Endodermal cell (in vitro differentiated cells): ENCODE results near the gene TPGS2. TPM values are rescaled to one million over a fixed set of nuclear protein-coding genes. Genes with fewer than 3 reads are reported as not detected.

Experiments
- DNase-seq: peaks from one replicate; pipeline ENCODE4 v3.0.0-alpha.2; 2017
- H3K27ac ChIP-seq: 2 replicates; pipeline ENCODE4 v1.5.1; 2013; ENCODE audit warnings: mild to moderate bottlenecking, low read depth, low read length, moderate library complexity
- H3K27me3 ChIP-seq: 2 replicates; pipeline ENCODE4 v1.6.1; 2013; ENCODE audit warnings: mild to moderate bottlenecking, low read length, moderate library complexity; ENCODE audit not compliant: insufficient read depth, control insufficient read depth, poor library complexity, severe bottlenecking
- H3K36me3 ChIP-seq: 2 replicates; pipeline ENCODE4 v1.7.0; 2013; ENCODE audit warnings: mild to moderate bottlenecking, low read length, moderate library complexity; ENCODE audit not compliant: control insufficient read depth, insufficient read depth
- H3K4me1 ChIP-seq: one replicate; pipeline ENCODE4 v1.7.0; 2013; ENCODE audit warnings: low read length; ENCODE audit not compliant: control insufficient read depth, insufficient read depth
- H3K4me3 ChIP-seq: 2 replicates; pipeline ENCODE4 v1.5.1; 2013; ENCODE audit warnings: mild to moderate bottlenecking, low read length, moderate library complexity
- H3K9ac ChIP-seq: 2 replicates; pipeline ENCODE4 v1.6.1; 2013; ENCODE audit warnings: mild to moderate bottlenecking, low read length, moderate library complexity; ENCODE audit not compliant: poor library complexity, severe bottlenecking; ENCODE audit errors: extremely low read depth
- H3K9me3 ChIP-seq: 2 replicates; pipeline ENCODE4 v1.6.1; 2013; ENCODE audit warnings: mild to moderate bottlenecking, low read length, moderate library complexity; ENCODE audit not compliant: control insufficient read depth
- H3K27ac Mint-ChIP-seq: 2 replicates; pipeline ENCODE4 v1.8.0; 2020; ENCODE audit warnings: mixed read lengths
- H3K27me3 Mint-ChIP-seq: 2 replicates; pipeline ENCODE4 v1.8.0; 2021; ENCODE audit warnings: mild to moderate bottlenecking, mixed read lengths; ENCODE audit not compliant: insufficient read depth
- H3K36me3 Mint-ChIP-seq: 2 replicates; pipeline ENCODE4 v1.8.0; 2020; ENCODE audit warnings: low read depth, mixed read lengths
- H3K4me1 Mint-ChIP-seq: 2 replicates; pipeline ENCODE4 v1.8.0; 2020; ENCODE audit warnings: mixed read lengths
- H3K4me3 Mint-ChIP-seq: 2 replicates; pipeline ENCODE4 v1.8.0; 2020; ENCODE audit warnings: mild to moderate bottlenecking, moderate library complexity, mixed read lengths
- H3K9me3 Mint-ChIP-seq: 2 replicates; pipeline ENCODE4 v1.8.0; 2020; ENCODE audit warnings: mild to moderate bottlenecking, mixed read lengths
- CTCF ChIP-seq: fragments of 200-600 bp; sonication (generic); conservative IDR thresholded peaks from 2 replicates; pipeline ENCODE4 v1.5.0; 2021; ENCODE audit warnings: antibody characterized with exemption, mild to moderate bottlenecking
- WGBS, 2 experiments: methylation state at CpG; one replicate each; pipeline versions ENCODE4 v1.1.5 to v1.1.7; 2013; ENCODE audit warnings: missing lambda C conversion rate in 2 of 2, mixed read lengths in 1 of 2; ENCODE audit not compliant: insufficient coverage in 1 of 2, insufficient read length in 1 of 2; 5-methylcytosine and 5-hydroxymethylcytosine counted together
- total RNA-seq, 2 donors: library from RNA; stranded (reverse); fragmentation: NEBNext Ultra II Directional in 1 of 2; extraction: Animal tissue kit (Norgen Biotek cat#: 25700) in 1 of 2; gene quantifications; 2 replicates in 1 of 2; 3 replicates in 1 of 2; pipeline ENCODE4 v1.2.1, GENCODE V29; 2021

TPGS2 gene
- total RNA-seq, 2 donors from 2014 or later, result 117 to 128 TPM

GRCh38 chr18:36825526-36825925 is 3.3 kb downstream of the TPGS2 start:
- no peak for DNase-seq
- no peak overlapping the region for H3K4me3 Mint-ChIP-seq
- no peak for TF ChIP-seq CTCF
- Histone ChIP-seq H3K9me3 (no peaks in the 10 kb centered on the region), H3K36me3 (peaks cover 25% of the 10 kb centered on the region), H3K4me1 (no peaks in the 10 kb centered on the region), H3K27me3 (no peaks in the 10 kb centered on the region), H3K4me3 (no peak overlapping the region), H3K27ac (no peak overlapping the region), H3K9ac (no peak overlapping the region)
- H3K27me3 Mint-ChIP-seq, result peaks cover 2% of the 10 kb centered on the region
- H3K4me1 Mint-ChIP-seq, result peaks cover 24% of the 10 kb centered on the region
- H3K27ac Mint-ChIP-seq, result no peak overlapping the region
- no peaks in the 10 kb centered on the region for H3K9me3 Mint-ChIP-seq
- H3K36me3 Mint-ChIP-seq, result peaks cover 26% of the 10 kb centered on the region

GRCh38 chr18:36821681-36822080 is 7.1 kb downstream of the TPGS2 start:
- Histone ChIP-seq H3K36me3 (peaks cover 41% of the 10 kb centered on the region), H3K27me3 (no peaks in the 10 kb centered on the region), H3K4me1 (peaks cover 3% of the 10 kb centered on the region), H3K27ac (no peak overlapping the region), H3K9ac (no peak overlapping the region), H3K4me3 (no peak overlapping the region), H3K9me3 (no peaks in the 10 kb centered on the region)
- no peak for TF ChIP-seq CTCF
- peaks cover 34% of the 10 kb centered on the region for H3K36me3 Mint-ChIP-seq
- 80 to 89% methylated on average over 1 to 4 of the region's 4 CpGs for WGBS, 2 experiments
- H3K27ac Mint-ChIP-seq, result peak overlapping the region; percentile 50
- no peaks in the 10 kb centered on the region for H3K9me3 Mint-ChIP-seq
- peaks cover 18% of the 10 kb centered on the region for H3K4me1 Mint-ChIP-seq
- DNase-seq, result peak; percentile 70
- no peak overlapping the region for H3K4me3 Mint-ChIP-seq
- no peaks in the 10 kb centered on the region for H3K27me3 Mint-ChIP-seq

- no peak overlapping the region for H3K27ac Mint-ChIP-seq
- Histone ChIP-seq H3K9ac (no peak overlapping the region), H3K27me3 (no peaks in the 10 kb centered on the region), H3K27ac (no peak overlapping the region), H3K9me3 (no peaks in the 10 kb centered on the region), H3K4me1 (peaks cover 8% of the 10 kb centered on the region), H3K4me3 (no peak overlapping the region), H3K36me3 (peaks cover 35% of the 10 kb centered on the region)
- H3K36me3 Mint-ChIP-seq, result peaks cover 34% of the 10 kb centered on the region
- TF ChIP-seq CTCF, result no peak
- peaks cover 34% of the 10 kb centered on the region for H3K4me1 Mint-ChIP-seq
- H3K4me3 Mint-ChIP-seq, result no peak overlapping the region
- no peaks in the 10 kb centered on the region for H3K9me3 Mint-ChIP-seq
- no peak for DNase-seq
- no peaks in the 10 kb centered on the region for H3K27me3 Mint-ChIP-seq
Measured at GRCh38 chr18:36819621-36820020, 9.2 kb downstream of the TPGS2 start.
